ENCODE data around the gene TCF7L2.

TCF7L2 gene

DNA sequence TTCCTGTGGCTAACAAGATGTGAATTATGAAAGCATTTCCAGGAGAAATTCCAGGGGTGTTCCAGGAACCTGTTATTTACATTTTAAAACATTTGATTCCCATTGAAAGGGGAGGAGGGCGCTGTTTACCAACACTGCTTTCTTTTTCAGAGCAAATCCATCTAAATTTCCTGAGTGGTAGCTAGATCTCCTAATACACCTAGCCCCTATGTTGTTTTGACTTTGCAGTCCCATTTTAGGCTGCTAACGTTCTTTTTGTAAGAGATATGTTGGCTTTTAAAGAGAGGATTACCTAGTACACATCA lies 130.8 kb downstream of the TCF7L2 start:
- DNase-seq, result no peak
- intact Hi-C loops (cut with DNase I), result no loop called here

DNA sequence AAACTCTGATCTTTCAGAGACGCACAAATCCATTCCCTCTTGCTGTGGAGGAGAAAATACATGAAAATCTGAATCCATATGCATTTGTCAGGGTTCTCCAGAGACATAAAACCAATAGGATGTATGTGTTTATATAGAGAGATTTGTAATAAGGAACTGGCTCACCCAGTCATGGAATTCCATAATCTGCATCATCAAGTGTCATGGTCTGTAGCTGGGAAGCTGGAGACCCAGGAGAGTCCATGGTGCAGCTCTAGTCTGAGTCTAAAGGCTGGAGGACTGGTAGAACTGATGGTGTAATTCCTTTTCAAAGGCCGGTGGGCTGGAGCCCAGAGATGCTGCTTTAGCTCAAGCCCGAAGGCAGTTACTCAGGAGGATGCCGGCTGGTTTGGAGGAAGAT lies 134.0 kb downstream of the TCF7L2 start:
- DNase-seq, result no peak
- intact Hi-C loops (cut with DNase I), result no loop called here

- peak in 1 of 10 donors; percentile 3 for DNase-seq
- intact Hi-C loops (cut with DNase I), result no loop called here
Measured at GRCh38 chr10:113085776-113086175, 135.7 kb downstream of the TCF7L2 start.

GRCh38 chr10:113086282-113086681 lies 136.2 kb downstream of the TCF7L2 start:
- DNase-seq, result peak in 1 of 10 donors; percentile 5
- intact Hi-C loops (cut with DNase I), result no loop called here

GRCh38 chr10:113087165-113088029 lies 137.3 kb downstream of the TCF7L2 start:
- peak in 1 of 10 donors; percentile 25 for DNase-seq
- intact Hi-C loops (cut with DNase I), result no loop called here

GRCh38 chr10:113088194-113088593 lies 138.1 kb downstream of the TCF7L2 start:
- intact Hi-C loops (cut with DNase I), result no loop called here
- peak in 1 of 10 donors; percentile 11 for DNase-seq

GRCh38 chr10:113089551-113089950 lies 139.5 kb downstream of the TCF7L2 start:
- no peak for DNase-seq

DNA sequence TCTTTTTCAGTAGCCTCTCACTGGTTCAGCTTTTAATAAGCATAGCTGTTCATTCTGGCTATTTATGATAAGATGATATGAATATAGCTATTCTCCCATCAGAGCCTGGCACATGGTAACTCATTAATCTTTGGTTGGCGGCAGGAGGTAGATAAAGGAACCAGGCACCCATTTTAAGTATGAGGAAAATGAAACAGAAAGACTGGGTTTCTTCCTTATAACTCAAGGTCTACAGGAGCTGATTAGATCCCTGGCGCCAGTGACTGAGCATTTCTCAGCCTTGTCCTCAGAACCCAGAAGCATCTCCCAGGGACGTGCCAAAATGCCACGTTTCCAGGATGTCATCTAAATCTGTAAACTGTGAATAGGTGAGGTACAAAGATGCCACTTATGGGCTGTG lies 141.9 kb downstream of the TCF7L2 start:
- intact Hi-C loops (cut with DNase I), result no loop called here
- DNase-seq, result no peak

More at GRCh38 chr10:113089551-113089950, 139.5 kb downstream of the TCF7L2 start:
- intact Hi-C loops (cut with DNase I), result no loop called here

GRCh38 chr10:113093188-113094113 lies 143.4 kb downstream of the TCF7L2 start:
- intact Hi-C loops (cut with DNase I), result no loop called here
- DNase-seq, result no peak

DNA sequence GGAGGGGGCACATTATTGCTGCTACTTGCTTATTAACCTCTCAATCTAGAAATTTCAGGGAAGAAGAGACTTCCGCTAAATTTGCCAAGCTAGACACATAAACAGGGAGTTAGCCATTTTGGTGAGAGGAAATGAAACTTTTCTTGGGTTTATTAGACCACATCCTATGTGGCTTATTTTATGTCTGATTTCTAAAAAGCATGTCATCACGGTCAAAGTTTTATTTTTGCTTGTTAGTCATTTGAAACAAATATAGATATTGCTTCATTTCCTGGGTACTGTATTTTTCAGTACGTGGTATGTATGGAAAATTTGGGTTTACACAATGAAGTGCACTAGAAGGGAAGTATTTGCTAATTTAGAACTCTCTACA lies 144.1 kb downstream of the TCF7L2 start:
- intact Hi-C loops (cut with DNase I), result no loop called here
- no peak for DNase-seq

DNA sequence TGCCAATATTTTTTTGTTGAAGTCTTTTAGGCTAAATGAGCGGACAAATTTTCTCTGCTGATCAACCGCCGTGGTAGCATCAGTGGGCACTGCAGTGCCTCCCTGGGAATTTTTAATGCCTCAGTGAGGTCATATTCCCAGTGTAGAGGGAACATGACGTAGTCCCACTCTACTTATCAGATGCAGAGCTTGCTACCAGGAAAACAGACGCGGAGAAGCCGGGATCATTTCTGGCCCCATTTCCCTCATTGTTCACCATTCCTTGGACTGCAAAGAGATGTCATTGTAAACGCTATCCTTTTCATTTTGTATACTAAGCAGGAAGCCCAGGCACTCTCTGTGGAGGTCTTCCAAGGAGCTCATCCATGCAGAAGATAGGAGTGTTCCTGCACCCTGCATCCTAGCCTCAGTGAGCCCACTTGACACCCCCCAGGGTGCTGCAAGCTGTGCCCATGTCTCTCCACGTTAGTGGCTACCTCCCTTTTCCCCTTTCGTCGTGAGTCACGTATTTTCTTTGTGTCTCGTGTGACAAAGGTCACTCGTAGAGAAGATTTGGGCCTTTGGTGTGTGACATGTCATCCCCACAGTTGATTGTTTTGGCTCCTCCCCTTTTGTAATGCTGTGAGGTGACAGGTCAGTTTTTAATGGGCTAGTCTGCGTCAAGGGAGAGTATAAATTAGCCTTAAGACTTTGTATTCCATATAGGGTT lies 145.5 kb downstream of the TCF7L2 start:
- no peak for DNase-seq
- intact Hi-C loops (cut with DNase I), result no loop called here

- no peak for DNase-seq
- intact Hi-C loops (cut with DNase I), result no loop called here
Measured at GRCh38 chr10:113096128-113096996, 146.3 kb downstream of the TCF7L2 start.

DNA sequence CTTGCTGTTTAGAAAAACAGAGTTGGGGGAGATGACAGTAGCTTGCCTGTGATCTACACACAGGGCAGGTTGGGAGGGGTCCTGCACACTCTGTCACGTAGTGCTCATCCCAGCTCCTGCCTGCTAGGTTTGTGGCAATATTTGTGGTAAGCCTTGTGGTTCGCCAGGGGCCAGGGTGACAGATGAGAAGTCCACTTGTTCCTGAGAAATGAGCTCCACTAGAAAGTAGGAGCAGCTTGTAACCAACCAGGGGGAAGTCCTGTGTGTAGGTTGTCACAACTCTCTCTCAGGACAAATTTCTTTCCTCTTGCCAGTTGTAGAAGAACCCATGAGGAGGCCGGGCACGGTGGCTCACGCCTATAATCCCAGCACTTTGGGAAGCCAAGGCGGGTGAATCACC lies 147.0 kb downstream of the TCF7L2 start:
- intact Hi-C loops (cut with DNase I), result no loop called here
- no peak for DNase-seq

DNA sequence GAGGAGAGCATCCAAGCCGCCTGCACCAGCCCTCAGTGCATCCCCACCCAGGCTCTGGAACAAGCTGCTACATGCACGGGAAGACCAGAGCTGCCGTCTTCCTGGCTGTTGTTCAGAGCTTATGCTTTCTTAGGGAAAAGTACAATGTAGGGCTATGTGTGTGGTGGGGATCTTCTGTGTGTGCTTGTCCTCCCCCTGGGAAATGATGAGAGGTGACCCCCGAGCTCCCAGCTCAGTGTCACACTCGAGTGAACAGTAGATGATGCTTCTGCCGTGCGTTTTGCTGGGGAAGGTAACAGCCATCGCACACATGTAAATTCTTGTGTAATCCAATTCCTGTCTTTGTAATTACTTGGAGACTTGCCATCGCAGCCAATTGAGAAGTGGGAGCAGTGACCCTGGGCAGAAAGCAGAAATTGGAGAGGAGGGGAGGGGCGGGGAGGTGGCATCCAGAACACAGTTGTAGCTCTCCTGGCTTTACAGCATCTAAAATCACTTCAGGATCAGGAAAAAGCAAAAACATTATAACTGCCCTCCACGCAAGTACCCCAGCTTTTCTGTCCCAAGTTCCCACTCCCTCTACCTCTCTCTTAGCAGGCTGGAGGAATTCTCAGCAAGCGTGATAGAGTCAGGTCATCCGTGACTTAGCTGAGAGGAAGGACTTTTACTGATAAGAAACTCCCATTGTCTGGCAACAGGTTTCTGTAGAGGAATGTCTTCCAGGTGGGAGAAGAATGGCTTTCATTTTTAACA lies 149.6 kb downstream of the TCF7L2 start:
- no peak for DNase-seq
- intact Hi-C loops (cut with DNase I), result no loop called here

DNA sequence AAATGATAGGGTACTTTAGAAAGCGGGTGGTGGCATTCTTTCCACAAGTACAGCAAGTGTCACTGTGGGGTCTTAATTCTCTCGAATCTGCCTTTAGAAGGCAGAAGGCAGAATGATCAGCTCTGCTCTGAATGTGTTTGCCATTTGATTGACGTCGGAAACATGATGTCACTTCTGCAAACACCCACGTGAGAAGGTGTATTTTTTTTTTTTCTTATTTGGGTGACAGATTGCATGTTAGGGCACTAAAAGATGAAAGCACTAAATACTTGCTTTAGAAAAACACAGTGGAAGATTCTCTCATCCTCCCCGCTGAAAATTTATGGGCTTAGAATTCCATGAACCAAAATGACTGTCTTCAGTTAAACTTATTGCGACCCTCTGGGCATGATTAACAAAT lies 150.2 kb downstream of the TCF7L2 start:
- DNase-seq, result no peak
- intact Hi-C loops (cut with DNase I), result no loop called here

DNA sequence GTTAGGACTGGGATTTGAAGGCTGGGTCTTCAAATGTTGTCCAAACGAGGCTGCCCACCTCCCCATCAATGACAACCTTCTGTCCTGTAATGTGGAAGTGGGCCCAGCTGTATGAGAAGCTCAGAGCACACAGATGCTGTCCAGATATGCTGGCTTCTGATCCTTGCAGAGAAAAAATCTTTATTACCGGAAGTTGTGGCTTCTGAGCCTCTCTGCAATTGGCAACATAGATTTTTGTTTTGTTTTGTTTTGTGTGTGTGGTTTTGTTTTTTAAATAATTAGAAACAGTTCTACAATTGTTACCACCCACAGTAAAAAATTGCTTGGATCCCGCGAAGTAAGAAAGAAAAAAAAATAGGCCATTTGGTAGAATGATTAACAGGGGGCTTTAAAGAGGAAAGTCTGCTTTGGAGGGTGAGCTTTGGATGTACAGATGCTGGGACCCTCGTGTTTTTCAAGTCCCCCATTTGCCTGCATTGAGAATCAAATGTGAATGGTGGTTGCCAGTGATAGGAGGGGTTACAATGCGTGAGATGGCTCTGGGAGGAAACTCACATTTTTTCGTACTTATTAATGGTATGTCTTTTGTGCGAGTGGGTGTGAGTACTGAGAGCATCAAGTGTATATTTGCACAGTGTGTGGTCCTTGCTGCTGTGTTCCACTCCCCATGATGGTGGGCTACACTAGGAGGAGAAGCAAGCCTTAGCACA lies 153.2 kb downstream of the TCF7L2 start:
- no peak for DNase-seq
- intact Hi-C loops (cut with DNase I), result no loop called here

DNA sequence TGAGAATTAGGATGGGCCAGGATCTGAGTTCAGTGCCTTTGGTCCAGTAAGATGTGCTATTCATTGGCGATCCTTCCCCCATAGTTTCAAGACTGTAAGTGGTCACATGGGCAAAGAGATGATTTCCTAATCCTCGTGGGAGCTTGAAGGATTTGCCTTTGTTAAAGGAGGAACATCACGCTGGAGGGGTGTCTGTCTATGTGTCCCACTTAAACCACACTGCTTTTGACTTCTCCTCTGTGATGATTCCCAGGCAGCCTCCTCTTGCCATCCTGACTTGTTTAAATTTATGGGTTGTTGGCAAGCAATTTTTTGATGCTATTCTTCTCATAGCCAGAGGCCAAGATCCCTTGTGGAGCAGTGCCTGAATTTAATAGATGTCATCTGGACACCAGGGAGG lies 154.0 kb downstream of the TCF7L2 start:
- intact Hi-C loops (cut with DNase I), result no loop called here

GRCh38 chr10:113108194-113108835 lies 158.3 kb downstream of the TCF7L2 start:
- intact Hi-C loops (cut with DNase I), result no loop called here
- peak in 5 of 10 donors; percentile 23 to 88 (median 63) for DNase-seq

More for the DNA sequence above, 154.0 kb downstream of the TCF7L2 start:
- DNase-seq, result no peak

All from posterior cingulate gyrus (tissue), 11 donors.